HG02938 (cell line): ENCODE data around the gene TARS1.
A peak's percentile ranks its signal among the peaks of the same experiment; 100 is the strongest.

Experiments used
- ATAC-seq: cut with Tn5 transposase; IDR thresholded peaks from one replicate; pipeline ENCODE4 v1.9.1; 2021; ENCODE audit warnings: mild to moderate bottlenecking, moderate library complexity; ENCODE audit not compliant: unreplicated experiment

The TARS1 gene

DNA sequence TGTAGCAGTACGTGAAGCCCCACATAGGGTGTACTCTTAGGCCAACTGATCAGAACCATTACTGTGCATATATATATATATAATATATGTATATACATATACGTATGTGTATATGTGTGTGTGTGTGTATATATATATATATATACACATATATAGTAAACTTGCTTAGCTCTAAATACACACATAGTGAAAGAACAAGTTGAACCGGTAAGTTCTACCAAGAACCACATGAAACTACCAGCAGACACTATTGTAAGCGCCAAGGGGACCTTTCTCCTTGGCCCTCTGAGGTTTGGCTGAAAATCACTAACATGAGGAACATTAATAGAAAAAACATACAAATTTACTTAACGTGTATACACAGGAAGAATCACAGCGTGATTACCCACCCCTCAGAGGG lies 1.8 kb upstream of the TARS1 start:
- no peak for ATAC-seq

DNA sequence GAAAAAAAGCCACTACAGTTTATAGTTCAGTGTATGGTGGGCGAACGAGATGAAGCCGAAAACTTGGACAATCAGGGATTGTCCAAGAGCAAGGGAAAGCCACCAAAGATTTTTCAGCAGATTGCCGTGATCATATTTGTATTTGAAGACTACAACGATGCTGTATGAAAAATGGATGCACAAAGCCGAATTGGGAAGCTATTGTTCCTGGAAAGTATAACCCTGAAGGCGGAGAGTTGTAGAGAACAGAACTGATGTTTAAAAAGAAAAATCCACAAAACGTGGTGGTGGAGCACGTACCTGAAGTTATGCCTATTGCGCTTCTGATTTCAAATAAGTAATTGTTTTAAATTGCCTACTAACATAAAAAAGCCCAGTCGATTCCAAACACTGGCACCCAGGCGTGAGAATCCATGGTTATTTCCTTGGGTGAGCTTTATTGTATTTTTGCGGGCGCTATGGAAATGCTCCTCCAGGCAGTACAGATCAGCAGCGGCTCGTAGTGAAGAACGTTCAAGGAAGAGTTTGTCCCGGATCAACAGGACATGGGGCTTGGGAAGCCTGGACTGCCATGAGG lies 772 bp upstream of the TARS1 start:
- ATAC-seq: no peak

DNA sequence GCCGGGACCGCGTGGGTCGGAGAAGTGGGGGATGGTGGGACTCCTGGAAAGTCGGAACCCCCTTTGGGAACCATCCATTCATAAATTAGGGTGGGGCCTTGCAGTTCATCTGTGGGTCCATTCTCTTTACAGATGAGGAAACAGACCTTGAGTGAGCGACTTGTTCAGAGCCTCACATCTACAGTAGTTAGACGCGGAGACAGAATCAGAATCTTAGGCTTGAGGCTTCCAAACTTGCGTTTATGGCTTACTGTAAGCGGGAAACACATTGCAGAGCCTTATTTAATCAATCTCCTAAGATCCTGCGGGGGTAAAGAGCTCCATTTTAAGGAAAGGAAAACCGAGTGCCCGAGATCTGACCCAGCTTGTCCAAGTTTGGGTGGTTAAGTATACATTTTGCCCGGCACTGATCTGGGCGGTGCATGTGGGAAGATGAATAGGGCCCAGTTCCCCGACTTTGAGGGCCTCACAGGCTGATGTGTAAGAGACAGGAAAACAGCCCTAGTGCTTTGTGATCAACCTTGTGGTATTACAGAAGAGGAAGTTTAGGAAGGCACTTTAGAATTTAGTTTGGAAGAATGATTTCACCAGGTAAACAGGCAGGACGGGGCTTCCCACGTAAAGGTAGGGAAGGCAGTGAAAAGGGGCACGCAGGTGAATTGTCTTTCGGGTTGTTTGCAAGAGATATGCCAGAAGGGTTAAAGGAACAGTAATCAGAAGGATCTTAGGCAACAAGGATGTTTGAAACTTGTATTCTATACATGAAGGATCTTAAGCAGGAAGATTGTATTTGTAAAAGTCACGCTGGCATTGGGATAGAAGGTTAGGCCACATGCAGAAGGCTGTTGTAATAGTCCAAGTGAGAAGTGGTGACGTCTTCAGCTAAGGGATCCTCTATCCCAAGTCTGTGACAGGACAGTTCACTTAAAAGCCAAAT lies 744 bp downstream of the TARS1 start:
- peak; percentile 33 for ATAC-seq

DNA sequence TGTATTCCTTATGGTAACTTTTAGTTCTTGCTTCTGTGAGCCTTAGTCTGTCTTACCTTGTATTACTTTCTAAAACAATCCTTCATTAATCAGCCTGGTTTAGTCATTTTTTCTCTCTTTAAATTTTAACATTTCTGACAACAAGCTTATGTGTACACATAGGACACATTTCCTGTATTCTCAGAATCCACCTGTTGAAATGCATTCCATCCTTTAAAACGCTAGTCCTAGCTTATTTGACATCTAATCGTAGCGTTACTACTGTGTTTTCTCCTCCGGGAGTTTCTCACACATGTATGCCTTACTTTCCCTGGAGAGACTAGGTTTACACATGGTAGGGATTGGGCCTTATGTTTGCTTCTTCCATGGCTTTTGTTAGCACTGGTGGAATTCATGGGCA lies 3.8 kb downstream of the TARS1 start:
- no peak for ATAC-seq

DNA sequence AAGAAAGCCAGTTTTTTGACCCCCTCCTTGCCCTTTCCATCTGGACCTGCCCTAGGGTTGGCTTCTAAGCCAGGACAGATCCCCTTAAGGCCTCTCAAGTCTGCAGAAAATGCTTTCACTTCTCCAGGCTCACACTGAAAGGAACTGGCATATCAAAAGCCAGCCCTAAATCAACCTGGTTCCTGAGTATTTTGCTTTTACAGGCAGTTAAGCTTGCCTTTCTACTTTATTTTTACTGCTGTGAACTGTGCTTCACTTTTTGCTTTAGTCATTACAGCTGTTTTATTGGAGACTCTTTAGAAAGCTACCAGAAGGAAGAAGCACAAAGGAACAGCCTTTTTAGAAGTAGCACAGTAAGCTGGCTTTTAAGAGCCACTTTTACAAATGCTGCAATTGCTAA lies 5.0 kb downstream of the TARS1 start:
- no peak for ATAC-seq

DNA sequence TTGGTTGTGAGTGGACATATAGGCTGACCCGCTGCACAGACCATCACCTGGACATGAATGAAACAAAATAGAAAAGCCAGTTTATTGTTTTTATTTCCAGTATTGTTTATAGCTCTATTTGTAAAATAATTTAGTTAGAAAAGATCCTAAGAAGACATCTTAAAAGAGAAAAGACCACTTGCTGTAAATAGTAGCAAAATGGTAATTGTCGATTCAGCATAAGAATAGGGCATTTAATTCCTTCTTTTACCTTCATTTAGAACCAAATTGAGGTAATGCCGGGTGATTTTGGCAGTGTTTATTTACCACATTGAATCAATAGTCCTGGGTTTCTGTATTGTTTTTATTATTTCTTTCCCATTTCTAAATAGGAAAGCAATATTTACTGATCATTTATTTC lies 7.4 kb downstream of the TARS1 start:
- no peak for ATAC-seq

DNA sequence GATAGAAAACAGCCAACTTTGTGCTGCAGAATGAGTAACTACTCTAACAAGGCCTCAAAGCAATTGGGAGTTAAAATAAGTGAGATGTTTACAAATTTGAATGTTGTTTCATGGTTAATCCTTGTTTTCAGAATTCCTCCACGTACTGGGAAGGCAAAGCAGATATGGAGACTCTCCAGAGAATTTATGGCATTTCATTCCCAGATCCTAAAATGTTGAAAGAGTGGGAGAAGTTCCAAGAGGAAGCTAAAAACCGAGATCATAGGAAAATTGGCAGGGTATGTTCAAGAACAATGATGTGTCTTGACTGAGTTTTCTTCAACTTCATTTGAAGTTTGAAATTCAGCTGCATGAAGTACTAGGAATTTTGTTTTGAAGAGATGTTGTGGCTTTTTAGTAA lies 16.4 kb downstream of the TARS1 start:
- no peak for ATAC-seq

DNA sequence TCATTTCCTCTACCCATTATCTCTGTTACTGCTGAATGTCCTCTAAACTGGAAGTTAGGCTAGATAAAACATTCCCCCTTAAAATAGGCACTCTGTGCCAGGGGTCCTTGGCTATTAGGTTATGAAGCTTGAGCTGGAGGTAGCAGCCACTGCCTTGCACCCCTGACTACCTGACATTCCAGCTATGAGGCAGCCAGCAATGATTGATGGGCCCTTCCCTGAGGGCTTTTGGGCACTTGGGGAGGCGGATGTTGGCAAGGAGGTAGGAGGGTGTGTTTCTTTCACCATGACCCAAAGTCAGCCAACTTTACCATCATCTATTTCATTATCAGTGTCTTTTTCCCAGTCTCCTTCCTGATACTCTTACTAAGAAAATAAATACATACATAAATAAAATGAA lies 17.1 kb downstream of the TARS1 start:
- ATAC-seq: no peak

DNA sequence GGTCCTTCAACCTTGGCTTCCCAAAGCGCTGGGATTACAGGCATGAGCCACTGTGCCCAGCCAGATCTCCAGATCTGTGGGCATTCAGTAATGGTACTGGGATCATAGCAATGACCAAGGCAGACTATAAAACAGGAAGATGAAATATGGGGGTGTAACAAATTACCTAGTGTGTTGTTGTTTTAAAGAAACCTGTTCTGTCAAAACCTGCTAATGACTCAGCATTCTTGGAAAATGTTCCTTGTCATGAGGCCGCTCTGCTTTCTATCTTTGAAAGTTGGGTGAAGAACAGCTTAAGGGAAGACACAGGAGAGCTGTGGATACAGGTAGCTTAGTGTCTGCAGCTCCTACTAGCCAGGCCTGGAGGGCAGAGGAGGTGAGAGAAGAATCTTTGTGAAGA lies 19.4 kb downstream of the TARS1 start:
- ATAC-seq: no peak

DNA sequence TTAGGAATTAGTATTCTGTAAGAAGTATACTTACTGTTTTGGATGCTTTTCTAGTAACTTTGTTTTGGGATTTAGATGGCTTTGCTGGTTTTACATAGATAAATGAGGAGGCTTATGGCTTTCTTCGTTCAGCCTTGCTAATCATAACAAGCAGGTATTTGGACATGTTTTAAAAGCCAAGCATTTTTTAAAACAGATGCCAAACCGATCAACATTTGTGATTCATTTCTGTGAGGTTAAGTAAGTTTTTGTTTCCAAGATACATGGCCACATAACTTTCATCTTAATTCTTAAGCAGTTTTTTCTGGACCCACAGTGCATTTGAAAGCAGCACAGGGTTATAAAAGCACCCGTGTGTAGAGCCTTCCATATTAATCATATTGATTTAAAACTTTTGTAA lies 21.7 kb downstream of the TARS1 start:
- ATAC-seq: no peak

DNA sequence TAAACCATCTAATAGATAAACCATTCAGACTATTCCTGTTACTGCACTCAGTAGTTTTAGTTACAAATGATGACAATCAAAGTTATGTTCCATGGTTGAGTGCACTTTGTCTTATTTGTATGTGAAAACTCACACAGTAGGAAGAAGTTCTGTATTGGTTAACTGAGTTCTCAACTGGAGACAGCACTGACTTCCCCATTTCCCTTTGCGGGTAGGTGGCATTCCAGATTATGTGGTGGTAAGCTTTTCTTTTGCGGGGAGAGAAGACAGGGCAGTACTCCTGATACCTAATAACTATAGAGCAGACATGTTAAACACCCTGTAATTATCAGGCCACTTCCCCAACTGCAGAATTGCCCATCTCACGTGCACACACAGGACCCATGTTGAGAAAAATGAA lies 24.4 kb downstream of the TARS1 start:
- ATAC-seq: no peak

DNA sequence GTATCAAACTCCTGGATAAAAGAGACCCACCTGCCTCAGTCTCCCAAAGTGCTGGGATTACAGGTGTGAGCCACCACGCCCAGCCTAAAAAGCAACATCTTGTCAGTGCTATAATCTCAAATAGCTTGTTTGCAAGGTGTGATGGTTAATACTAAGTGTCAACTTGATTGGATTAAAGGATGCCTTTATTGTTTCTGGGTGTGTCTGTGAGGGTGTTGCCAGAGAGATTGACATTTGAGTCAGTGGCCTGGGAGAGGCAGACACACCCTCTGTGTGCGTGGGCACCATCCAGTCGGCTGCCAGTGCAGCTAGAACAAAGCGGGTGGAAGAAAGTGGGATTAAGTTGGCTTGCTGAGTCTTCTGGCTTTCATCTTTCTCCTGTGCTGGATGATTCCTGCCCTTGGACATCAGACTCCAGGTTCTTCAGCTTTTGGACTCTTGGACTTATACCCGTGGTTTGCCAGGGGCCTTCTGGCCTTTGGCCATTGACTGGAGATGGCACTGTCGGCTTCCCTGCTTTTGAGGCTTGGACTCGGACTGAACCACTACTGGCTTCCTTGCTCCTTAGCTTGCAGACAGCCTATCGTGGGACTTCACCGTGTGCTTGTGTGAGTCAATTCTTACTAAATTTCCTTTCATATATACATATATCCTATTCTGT lies 28.1 kb downstream of the TARS1 start:
- ATAC-seq: no peak

DNA sequence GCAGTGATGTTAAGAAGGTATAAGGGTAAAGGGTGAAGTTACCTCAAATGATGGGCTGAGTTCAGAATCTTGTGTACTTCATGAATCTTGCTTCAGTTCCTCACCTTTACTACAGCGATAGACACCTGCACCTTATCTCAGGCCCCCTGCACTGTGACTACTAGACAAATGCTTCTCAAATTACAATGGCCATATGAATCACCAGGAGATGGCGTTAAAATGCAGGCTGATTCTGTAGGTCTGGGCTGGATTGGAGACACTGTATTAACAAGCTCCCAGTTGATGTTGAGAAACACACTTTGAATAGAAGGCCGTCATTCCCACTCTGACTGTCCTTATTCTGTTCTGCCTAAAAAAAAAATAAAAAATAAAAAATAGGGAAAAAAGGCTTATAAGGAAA lies 29.8 kb downstream of the TARS1 start:
- ATAC-seq: no peak

DNA sequence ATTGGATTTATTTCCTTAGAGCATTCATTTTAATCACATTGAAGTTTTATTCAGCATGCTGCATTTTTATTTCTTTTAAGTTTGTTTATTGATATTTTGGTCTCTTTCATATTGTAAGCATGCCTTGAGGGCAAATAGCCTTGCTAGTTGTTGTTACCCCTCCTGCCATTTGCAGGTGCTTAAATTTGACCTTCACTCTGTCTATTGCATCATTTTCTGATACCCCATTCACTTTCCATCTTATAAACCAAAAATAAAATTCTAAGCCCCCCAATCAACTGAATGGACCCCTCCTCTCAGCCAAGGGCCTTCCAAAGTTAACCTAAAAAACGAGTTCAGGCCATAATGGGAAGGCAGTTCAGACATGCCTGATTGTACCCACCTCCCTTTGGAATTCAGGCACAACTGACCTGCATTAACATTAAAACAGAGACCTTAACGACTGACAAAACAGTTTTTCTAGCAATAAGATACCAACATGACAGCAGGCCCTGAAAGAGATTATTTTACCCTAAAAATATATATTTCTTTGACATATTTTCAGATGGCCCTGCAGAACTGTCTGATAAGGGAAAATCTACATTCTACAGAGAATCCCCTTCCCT lies 32.1 kb downstream of the TARS1 start:
- no peak for ATAC-seq

DNA sequence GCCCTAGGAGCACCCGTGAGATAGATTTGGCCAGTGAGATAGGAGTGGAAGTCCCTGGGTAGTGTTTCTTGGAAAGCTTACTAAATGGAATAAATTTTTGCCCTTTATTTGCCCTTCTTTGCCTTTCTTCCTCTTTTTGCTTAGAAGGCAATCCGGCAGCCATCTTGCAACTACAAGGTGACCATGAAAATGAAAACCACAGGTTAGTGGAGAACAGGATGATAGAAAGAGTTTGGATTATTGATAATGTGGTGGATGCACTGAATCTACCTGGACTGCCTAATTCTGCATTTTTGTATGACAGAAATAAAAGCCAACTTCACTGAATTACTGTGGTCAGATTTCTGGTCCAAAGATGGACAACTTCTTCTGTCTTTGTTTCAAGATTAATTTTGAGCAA lies 33.2 kb downstream of the TARS1 start:
- ATAC-seq: no peak

DNA sequence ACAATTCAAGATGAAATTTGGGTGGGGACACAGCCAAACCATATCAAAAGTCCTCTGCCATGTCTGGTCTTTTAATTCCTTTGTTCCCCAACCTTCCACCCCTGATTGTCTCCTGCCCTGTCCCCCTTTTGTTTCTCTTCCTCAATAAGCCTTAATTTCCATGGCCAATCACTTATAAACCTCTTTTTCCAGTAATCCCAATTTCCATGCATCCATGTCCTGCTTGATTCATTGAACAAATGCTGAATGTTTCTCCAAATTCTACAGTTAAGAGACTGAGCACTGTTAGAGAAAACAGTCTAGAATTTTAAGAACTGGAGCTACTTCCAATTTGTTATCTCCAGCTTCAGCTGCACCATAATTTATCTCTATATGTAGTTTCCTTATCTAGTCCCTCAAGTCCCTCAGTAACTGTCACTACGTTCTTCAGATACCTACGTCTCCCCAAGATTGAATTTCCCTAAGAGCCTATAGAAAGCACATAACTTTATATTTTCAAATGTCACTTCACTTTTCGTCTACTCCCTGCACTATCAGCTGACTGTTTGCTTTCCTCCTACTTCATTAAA lies 34.2 kb downstream of the TARS1 start:
- no peak for ATAC-seq

DNA sequence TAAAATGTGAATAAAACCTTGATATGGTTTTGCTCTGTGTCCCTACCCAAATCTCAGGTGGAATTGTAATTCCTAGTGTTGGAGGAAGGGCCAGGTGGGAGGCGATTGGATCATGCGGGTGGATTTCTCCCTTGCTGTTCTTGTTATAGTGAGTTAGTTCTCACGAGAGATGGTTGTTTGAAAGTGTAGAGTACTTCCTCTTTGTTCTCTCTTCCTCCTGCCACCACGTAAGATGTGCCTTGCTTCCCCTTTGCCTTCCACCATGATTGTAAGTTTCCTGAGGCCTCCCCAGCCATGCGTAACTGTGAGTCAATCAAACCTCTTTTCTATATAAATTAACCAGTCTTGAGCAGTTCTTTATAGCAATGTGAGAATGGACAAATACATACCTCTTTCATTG lies 34.9 kb downstream of the TARS1 start:
- ATAC-seq: no peak

DNA sequence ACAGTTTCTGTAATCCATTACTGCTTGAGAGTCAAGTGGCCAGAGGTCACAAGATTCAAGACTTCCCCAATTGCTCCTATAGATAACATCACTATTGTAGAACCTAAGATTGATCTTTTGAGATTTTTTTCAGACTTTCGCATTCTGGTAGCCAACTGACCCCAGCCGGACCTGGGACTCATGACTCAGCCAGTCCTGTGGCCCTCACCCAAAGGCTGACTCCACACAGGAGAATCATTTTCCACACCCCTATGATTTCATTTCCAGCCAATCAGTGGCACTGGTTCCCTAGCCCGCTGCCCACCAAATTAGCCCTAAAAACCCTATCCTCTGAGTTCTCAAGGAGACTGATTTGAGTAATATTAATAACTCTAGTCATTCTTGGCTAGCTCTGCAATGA lies 36.2 kb downstream of the TARS1 start:
- ATAC-seq: no peak

DNA sequence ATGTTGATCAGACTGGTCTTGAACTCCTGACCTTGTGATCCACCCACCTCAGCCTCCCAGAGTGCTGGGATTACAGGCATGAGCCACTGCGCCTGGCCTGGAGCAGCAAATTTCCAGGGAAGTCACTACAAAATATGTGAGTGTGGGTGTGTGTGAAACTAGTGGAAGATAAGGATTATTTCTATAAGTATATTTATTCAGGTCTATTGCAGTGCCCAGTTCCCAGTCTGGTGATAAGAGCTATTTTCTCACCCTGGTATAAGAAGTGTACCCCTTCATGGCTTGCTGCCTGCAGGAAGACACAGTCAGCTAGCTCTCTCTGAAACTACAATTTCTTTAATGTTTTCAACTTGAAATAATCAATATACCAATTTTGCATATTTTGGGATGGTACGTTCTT lies 37.1 kb downstream of the TARS1 start:
- ATAC-seq: no peak

DNA sequence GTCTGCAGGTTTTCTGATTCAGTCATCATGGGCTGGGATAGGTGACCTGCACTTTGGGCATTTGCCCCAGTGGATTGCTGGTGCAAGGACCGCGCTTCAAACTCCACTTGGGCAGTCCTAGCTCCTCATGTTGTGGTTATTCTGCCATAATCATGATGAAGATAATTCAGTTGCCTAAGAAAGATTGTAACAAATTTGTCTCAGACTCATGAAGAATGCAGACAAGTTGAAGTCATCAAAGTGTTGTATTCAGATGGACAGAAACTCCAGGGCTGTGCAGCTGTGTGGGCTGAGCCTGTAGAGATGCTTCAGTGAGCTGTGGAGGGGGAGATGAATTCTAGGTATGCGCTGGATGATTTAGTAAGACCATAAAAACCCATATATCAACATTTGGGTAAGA lies 38.5 kb downstream of the TARS1 start:
- ATAC-seq: no peak

DNA sequence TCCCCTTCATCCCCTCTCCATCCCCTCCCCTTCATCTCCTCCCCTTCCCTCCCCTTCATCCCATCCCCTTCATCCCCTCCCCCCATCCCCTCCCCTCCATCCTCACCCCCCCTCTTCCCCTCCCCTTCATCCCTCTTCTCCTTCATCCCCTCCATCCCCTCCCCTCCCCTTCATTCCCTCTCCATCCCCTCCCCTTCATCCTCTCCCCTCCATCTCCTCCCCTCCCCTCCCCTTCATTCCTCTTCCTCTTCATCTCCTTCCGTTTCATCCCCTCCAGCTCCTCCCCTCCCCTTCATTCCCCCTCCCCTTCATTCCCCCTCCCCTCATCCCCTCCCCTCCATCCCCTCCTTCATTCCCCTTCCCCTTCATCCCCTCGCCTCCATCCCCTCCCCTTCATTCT lies 40.1 kb downstream of the TARS1 start:
- no peak for ATAC-seq
